ENCODE measurements around the gene MRPL53. TPM values are rescaled to one million over a fixed set of nuclear protein-coding genes. Genes with fewer than 3 reads are reported as not detected.

The MRPL53 gene
- total and polyA plus RNA-seq, 2 of the 13 experiments (the other 11 are each of a cell fraction or from before 2014, with no cell fraction given) = 34.3 to 51.9 TPM

GRCh38 chr2:74436111-74436805 is 36.2 kb downstream of the MRPL53 start (continued):
- TF ChIP-seq, protein P1, sequence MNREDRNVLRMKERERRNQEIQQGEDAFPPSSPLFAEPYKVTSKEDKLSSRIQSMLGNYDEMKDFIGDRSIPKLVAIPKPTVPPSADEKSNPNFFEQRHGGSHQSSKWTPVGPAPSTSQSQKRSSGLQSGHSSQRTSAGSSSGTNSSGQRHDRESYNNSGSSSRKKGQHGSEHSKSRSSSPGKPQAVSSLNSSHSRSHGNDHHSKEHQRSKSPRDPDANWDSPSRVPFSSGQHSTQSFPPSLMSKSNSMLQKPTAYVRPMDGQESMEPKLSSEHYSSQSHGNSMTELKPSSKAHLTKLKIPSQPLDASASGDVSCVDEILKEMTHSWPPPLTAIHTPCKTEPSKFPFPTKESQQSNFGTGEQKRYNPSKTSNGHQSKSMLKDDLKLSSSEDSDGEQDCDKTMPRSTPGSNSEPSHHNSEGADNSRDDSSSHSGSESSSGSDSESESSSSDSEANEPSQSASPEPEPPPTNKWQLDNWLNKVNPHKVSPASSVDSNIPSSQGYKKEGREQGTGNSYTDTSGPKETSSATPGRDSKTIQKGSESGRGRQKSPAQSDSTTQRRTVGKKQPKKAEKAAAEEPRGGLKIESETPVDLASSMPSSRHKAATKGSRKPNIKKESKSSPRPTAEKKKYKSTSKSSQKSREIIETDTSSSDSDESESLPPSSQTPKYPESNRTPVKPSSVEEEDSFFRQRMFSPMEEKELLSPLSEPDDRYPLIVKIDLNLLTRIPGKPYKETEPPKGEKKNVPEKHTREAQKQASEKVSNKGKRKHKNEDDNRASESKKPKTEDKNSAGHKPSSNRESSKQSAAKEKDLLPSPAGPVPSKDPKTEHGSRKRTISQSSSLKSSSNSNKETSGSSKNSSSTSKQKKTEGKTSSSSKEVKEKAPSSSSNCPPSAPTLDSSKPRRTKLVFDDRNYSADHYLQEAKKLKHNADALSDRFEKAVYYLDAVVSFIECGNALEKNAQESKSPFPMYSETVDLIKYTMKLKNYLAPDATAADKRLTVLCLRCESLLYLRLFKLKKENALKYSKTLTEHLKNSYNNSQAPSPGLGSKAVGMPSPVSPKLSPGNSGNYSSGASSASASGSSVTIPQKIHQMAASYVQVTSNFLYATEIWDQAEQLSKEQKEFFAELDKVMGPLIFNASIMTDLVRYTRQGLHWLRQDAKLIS (CRISPR knock-in tag; IDR thresholded peaks at IDR 0.05) = no peak
- no peak for TF ChIP-seq ZNF703 (CRISPR knock-in tag; IDR thresholded peaks at IDR 0.05; ENCODE audit: borderline replicate concordance)
- 0 out of 4 replicates have a peak, but pooled peaks of 1 of the 2 experiments have one; percentile 33 for TF ChIP-seq POLR2A (IDR thresholded peaks at IDR 0.05; ENCODE audit: insufficient read depth in 1 of 2, low read depth in 2 of 2, low read length in 2 of 2)
- no peak for TF ChIP-seq ZNF605 (CRISPR knock-in tag; IDR thresholded peaks at IDR 0.05)
- no peak for TF ChIP-seq ZBTB8A (CRISPR knock-in tag; IDR thresholded peaks at IDR 0.05; ENCODE audit: borderline replicate concordance, low read depth)
- TF ChIP-seq HES4 (CRISPR knock-in tag; IDR thresholded peaks at IDR 0.05; ENCODE audit: borderline replicate concordance) = 0 out of 2 replicates have a peak, but pooled peaks have one; percentile 39
- no peak for TF ChIP-seq ZNF451 (CRISPR knock-in tag; IDR thresholded peaks at IDR 0.05)
- no peak for TF ChIP-seq ZNF709 (CRISPR knock-in tag; IDR thresholded peaks at IDR 0.05)

- Histone ChIP-seq H3K4me2 (ENCODE audit: low read depth, low read length) (peak overlapping the region; percentile 67), H3K27me3 (ENCODE audit: control insufficient read depth in 1 of 2, insufficient read depth in 2 of 2, low read length in 2 of 2) (no peaks in the 10 kb centered on the region), H4K20me1 (ENCODE audit: insufficient read depth, low read length) (peaks cover 20% of the 10 kb centered on the region; the same call in 1 of the 2 replicates), H3K4me3 (replicated peaks in 1 of 3; ENCODE audit: insufficient read depth in 1 of 3, low read depth in 2 of 3, low read length in 3 of 3) (peak overlapping the region in 1 of 3 experiments; percentile 41; a peak in 2 of 6 replicates), H3K79me2 (ENCODE audit: insufficient read depth, low read length) (peaks cover 27% of the 10 kb centered on the region), H2AFZ (ENCODE audit: low read length) (no peak overlapping the region), H3K4me1 (ENCODE audit: insufficient read depth, low read length) (peaks cover 79% of the 10 kb centered on the region), H3K27ac (ENCODE audit: extremely low read length, insufficient read depth, low read length) (peak overlapping the region; percentile 80), H3K36me3 (replicated peaks in 1 of 2; ENCODE audit: control insufficient read depth in 1 of 2, insufficient read depth in 2 of 2, low read length in 2 of 2) (peaks cover 47 to 78% of the 10 kb centered on the region in 2 experiments), H3K9me3 (ENCODE audit: low read length) (no peaks in the 10 kb centered on the region), H3K9ac (ENCODE audit: insufficient read depth, low read depth, low read length) (peak overlapping the region; percentile 51)
- 63% methylated on average over 11 of the region's 11 CpGs for WGBS (ENCODE audit: low lambda C conversion rate)
- ATAC-seq (peak; percentile 12), FAIRE-seq (no peak), DNase-seq (ENCODE audit: low spot score) (no peak)
- CTCF ChIA-PET (ENCODE audit: low intra/inter-chr PET ratio, low total read pairs) = no interaction called here
- intact Hi-C loops (cut with micrococcal nuclease; ENCODE audit: unreplicated experiment) (loop anchor here (1.0 kb wide), 1 partner anchor 10 kb away; no protein-coding TSS in a partner anchor), in situ Hi-C loops (cut with HindIII; ENCODE audit: extremely low pct_ligation_motif_present, low pct_unique_long_range_greater_than_20kb) (no loop called here)
- no TSS peak for BruUV-seq (replicated peaks)
- POLR2A ChIA-PET = interaction anchor here (1.0 to 9.5 kb wide), 17 partner anchors 9 to 223 kb away, joined by 3 to 272 read pairs (median 17); partner anchors contain the start of genes C2orf81, CCDC142, DQX1 and INO80B
- TF ChIP-seq ZNF333 (CRISPR knock-in tag; IDR thresholded peaks at IDR 0.05; ENCODE audit: borderline replicate concordance) = no peak
- TF ChIP-seq ZNF337 (CRISPR knock-in tag; IDR thresholded peaks at IDR 0.05; ENCODE audit: borderline replicate concordance, low read depth) = no peak
- 0 out of 2 replicates have a peak, but pooled peaks have one; percentile 14 for TF ChIP-seq NFKB2 (CRISPR knock-in tag; IDR thresholded peaks at IDR 0.05; ENCODE audit: borderline replicate concordance)
- TF ChIP-seq KLF13 (CRISPR knock-in tag; IDR thresholded peaks at IDR 0.05) = 0 out of 2 replicates have a peak, but pooled peaks have one; percentile 10
- TF ChIP-seq ZNF160 (CRISPR knock-in tag; IDR thresholded peaks at IDR 0.05) = 0 out of 2 replicates have a peak, but pooled peaks have one; percentile 18
- TF ChIP-seq EED (CRISPR knock-in tag; IDR thresholded peaks at IDR 0.05) = peak; percentile 67; the same call in 1 of the 2 replicates
- no peak for TF ChIP-seq ZGPAT (CRISPR knock-in tag; IDR thresholded peaks at IDR 0.05)
- TF ChIP-seq SIX4 (CRISPR knock-in tag; IDR thresholded peaks at IDR 0.05) = no peak
- no peak for TF ChIP-seq ZBTB7B (CRISPR knock-in tag; IDR thresholded peaks at IDR 0.05)
- TF ChIP-seq ZNF713 (CRISPR knock-in tag; IDR thresholded peaks at IDR 0.05) = 0 out of 2 replicates have a peak, but pooled peaks have one; percentile 21
- TF ChIP-seq GATAD2A (CRISPR knock-in tag; IDR thresholded peaks at IDR 0.05) = no peak
These were observed 42.0 kb downstream of the MRPL53 start for GRCh38 chr2:74430502-74430901.

All from HepG2 (cell line).